Right lobe of liver (tissue), 6 donors: ENCODE data around the gene PLXNB1. TPM values are rescaled to one million over a fixed set of nuclear protein-coding genes. Genes with fewer than 3 reads are reported as not detected.
"Not testable (repeated sequence)": the region's sequence is repeated elsewhere in the genome, so short reads cannot be mapped to it uniquely, and the experiment has no call there.

Source experiments
- ATAC-seq, 4 donors: fragments of 200-7000 bp; cut with Tn5 transposase; one replicate each; pipeline ENCODE4 v1.9.1; 2020; ENCODE audit warnings: mild to moderate bottlenecking in 4 of 4, moderate library complexity in 4 of 4
- DNase-seq, 3 donors: peaks; one replicate each; pipeline ENCODE4 v3.0.0-alpha.2; 2020
- H3K27ac ChIP-seq, 3 donors: fragments of 200-600 bp; one replicate each; pipeline ENCODE4 v1.8.0; 2022
- H3K27me3 ChIP-seq, 2 donors: fragments of 200-600 bp; one replicate each; pipeline ENCODE4 v1.8.0; 2022
- H3K36me3 ChIP-seq, 4 donors: fragments of 200-600 bp; sonication (generic) in 1 of 4; one replicate each; pipeline versions ENCODE4 v1.5.1 to v1.8.0; 2017 to 2022; ENCODE audit warnings: control low read depth in 1 of 4
- H3K4me1 ChIP-seq, 4 donors: fragments of 200-600 bp; sonication (generic) in 1 of 4; one replicate each; pipeline versions ENCODE4 v1.5.1 to v1.8.0; 2017 to 2022; ENCODE audit warnings: control low read depth in 1 of 4
- H3K4me3 ChIP-seq, 3 donors: fragments of 200-600 bp; one replicate each; pipeline ENCODE4 v1.8.0; 2022
- H3K9me3 ChIP-seq, 4 donors: fragments of 200-600 bp; sonication (generic) in 1 of 4; one replicate each; pipeline versions ENCODE4 v1.5.1 to v1.8.0; 2017 to 2022; ENCODE audit warnings: control low read depth in 1 of 4
- POLR2A ChIP-seq: fragments of 450-650 bp; IDR thresholded peaks from one replicate; pipeline ENCODE4 v1.6.1; 2017; ENCODE audit warnings: antibody characterized with exemption, mild to moderate bottlenecking
- WGBS: methylation state at CpG from one replicate; pipeline ENCODE4 v1.1.6; 2018; ENCODE audit warnings: low coverage, low lambda C conversion rate; ENCODE audit not compliant: insufficient coverage; ENCODE audit errors: missing lambda C conversion rate; 5-methylcytosine and 5-hydroxymethylcytosine counted together
- intact Hi-C, 2 donors: fragments of 100-400 bp; cut with DNase I; formaldehyde crosslinking; loops; one replicate each; pipeline versions ENCODE4 v1.11.2 to v1.14.1; 2022
- total RNA-seq, 6 experiments: library from RNA; depleted of rRNA in 2 of 6; stranded (reverse); fragments of >200 nt in 2 of 6; fragmentation: NEBNext Ultra II Directional in 3 of 6; extraction: Animal tissue kit (Norgen Biotek cat#: 25700) in 3 of 6; gene quantifications; one replicate each; pipeline versions ENCODE4 v1.1.0 to v1.2.4, GENCODE V29; 2016 to 2023
- TF ChIP-seq, protein P1 (sequence below), 4 donors: fragments of 200-600 bp in 3 of 4; fragments of 450-650 bp in 1 of 4; IDR thresholded peaks; one replicate each; pipeline versions ENCODE4 v1.5.1 to v1.8.0; 2016 to 2022; ENCODE audit warnings: antibody characterized with exemption in 4 of 4, mild to moderate bottlenecking in 2 of 4
- donor health status: DM: no; HTN: yes; CAD: no.
- donor health status: DM: no; HTN: no; CAD: no.
- donor health status: DM: no; HTN: no; CAD: no.
- donor health status: DM: no; HTN: yes; CAD: no.
- donor health status: DM: no; HTN: yes; CAD: no.

The PLXNB1 gene
- total RNA-seq, 6 experiments from 2014 or later, result 65.9 to 132 (median 86.5) TPM

GRCh38 chr3:48475188-48475587 lies 45.3 kb upstream of the PLXNB1 start:
- intact Hi-C loops, result no loop called here
- Histone ChIP-seq H3K36me3 (no peaks in the 10 kb centered on the region), H3K27ac (no peak overlapping the region), H3K4me3 (no peak overlapping the region), H3K9me3 (no peaks in the 10 kb centered on the region), H3K27me3 (no peaks in the 10 kb centered on the region), H3K4me1 (peaks cover 0 to 27% (median 13%) of the 10 kb centered on the region in 4 donors)
- WGBS, result 93% methylated on average over 4 of the region's 11 CpGs
- no peak for DNase-seq
- ATAC-seq, result no peak
- TF ChIP-seq, protein P1, sequence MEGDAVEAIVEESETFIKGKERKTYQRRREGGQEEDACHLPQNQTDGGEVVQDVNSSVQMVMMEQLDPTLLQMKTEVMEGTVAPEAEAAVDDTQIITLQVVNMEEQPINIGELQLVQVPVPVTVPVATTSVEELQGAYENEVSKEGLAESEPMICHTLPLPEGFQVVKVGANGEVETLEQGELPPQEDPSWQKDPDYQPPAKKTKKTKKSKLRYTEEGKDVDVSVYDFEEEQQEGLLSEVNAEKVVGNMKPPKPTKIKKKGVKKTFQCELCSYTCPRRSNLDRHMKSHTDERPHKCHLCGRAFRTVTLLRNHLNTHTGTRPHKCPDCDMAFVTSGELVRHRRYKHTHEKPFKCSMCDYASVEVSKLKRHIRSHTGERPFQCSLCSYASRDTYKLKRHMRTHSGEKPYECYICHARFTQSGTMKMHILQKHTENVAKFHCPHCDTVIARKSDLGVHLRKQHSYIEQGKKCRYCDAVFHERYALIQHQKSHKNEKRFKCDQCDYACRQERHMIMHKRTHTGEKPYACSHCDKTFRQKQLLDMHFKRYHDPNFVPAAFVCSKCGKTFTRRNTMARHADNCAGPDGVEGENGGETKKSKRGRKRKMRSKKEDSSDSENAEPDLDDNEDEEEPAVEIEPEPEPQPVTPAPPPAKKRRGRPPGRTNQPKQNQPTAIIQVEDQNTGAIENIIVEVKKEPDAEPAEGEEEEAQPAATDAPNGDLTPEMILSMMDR (IDR thresholded peaks at IDR 0.05), result no peak
- TF ChIP-seq POLR2A, result no peak

- intact Hi-C loops, result no loop called here
- ATAC-seq (no peak), DNase-seq (no peak)
- Histone ChIP-seq H3K4me1 (peaks cover 0 to 33% (median 16%) of the 10 kb centered on the region in 4 donors), H3K9me3 (no peaks in the 10 kb centered on the region), H3K27ac (no peak overlapping the region), H3K36me3 (no peaks in the 10 kb centered on the region), H3K4me3 (no peak overlapping the region), H3K27me3 (no peaks in the 10 kb centered on the region)
- TF ChIP-seq POLR2A, result no peak
- TF ChIP-seq, protein P1 (IDR thresholded peaks at IDR 0.05), result no peak
- 93% methylated on average over 4 of the region's 4 CpGs for WGBS
Measured at GRCh38 chr3:48474619-48475018, 44.7 kb upstream of the PLXNB1 start.

DNA sequence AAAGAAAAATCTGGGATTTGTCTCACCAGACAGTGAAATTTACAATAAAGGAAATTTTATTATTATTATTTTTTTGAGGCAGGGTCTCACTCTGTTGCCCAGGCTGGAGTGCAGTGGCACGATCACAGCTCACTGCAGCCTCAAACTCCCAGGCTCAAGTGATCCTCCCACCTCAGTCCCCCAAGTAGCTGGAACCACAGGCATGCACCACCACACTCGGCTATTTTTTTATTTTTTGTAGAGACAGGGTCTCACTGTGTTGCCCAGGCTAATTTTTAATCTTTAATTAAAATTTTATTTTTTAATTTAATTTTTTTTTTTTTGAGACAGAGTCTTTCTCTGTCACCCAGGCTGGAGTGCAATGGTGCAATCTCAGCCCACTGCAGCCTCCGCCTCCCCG lies 44.1 kb upstream of the PLXNB1 start:
- H3K27me3 ChIP-seq, DNase-seq, H3K36me3 ChIP-seq, H3K9me3 ChIP-seq, intact Hi-C loops, H3K4me3 ChIP-seq, ATAC-seq: not testable (repeated sequence)
- Histone ChIP-seq H3K27ac (peak overlapping the region in 1 of 3 donors; percentile 98), H3K4me1 (peaks cover 0 to 37% (median 18%) of the 10 kb centered on the region in 4 donors)
- WGBS, result 85% methylated on average over 4 of the region's 4 CpGs

- H3K4me3 ChIP-seq, result peak overlapping the region in 1 of 3 donors; percentile 91
- TF ChIP-seq, protein P1 (IDR thresholded peaks at IDR 0.05), result no peak
- no peak for TF ChIP-seq POLR2A
- ATAC-seq (no peak), DNase-seq (no peak)
- H3K9me3 ChIP-seq, result no peaks in the 10 kb centered on the region
- H3K27ac ChIP-seq, result peak overlapping the region; percentile 93 to 99 (median 98)
- no peaks in the 10 kb centered on the region for H3K27me3 ChIP-seq
- intact Hi-C loops, result no loop called here
- H3K36me3 ChIP-seq, result peaks cover 0 to 9% (median 0%) of the 10 kb centered on the region in 4 donors
- peaks cover 0 to 41% (median 20%) of the 10 kb centered on the region in 4 donors for H3K4me1 ChIP-seq
- WGBS, result 58% methylated on average over 5 of the region's 5 CpGs
Measured at GRCh38 chr3:48473617-48473952, 43.7 kb upstream of the PLXNB1 start.

GRCh38 chr3:48472923-48473616 lies 43.2 kb upstream of the PLXNB1 start:
- Histone ChIP-seq H3K4me1 (peaks cover 0 to 47% (median 23%) of the 10 kb centered on the region in 4 donors), H3K27ac (peak overlapping the region; percentile 93 to 99 (median 98)), H3K4me3 (peak overlapping the region; percentile 68 to 92 (median 91)), H3K9me3 (no peaks in the 10 kb centered on the region), H3K27me3 (no peaks in the 10 kb centered on the region), H3K36me3 (peaks cover 0 to 10% (median 0%) of the 10 kb centered on the region in 4 donors)
- peak; percentile 74 for TF ChIP-seq POLR2A
- TF ChIP-seq, protein P1 (IDR thresholded peaks at IDR 0.05), result peak; percentile 26 to 35 (median 30)
- under 1% methylated on average over 16 of the region's 17 CpGs for WGBS
- intact Hi-C loops, result no loop called here
- ATAC-seq, result peak; percentile 79 to 82 (median 80)
- peak; percentile 94 to 96 (median 95) for DNase-seq
